H7 (cell line): ENCODE measurements around the gene RARA. TPM values are rescaled to one million over a fixed set of nuclear protein-coding genes. Genes with fewer than 3 reads are reported as not detected.

ENCODE experiments used
- DNase-seq: peaks from one replicate; pipeline ENCODE4 v3.0.0; 2012
- H3K27me3 ChIP-seq: 2 replicates; pipeline ENCODE4 v1.6.0; 2011; ENCODE audit warnings: mild to moderate bottlenecking, low read length; ENCODE audit not compliant: control insufficient read depth, insufficient read depth
- H3K36me3 ChIP-seq: replicated peaks from 2 replicates; pipeline ENCODE4 v1.5.1; 2011; ENCODE audit warnings: low read length; ENCODE audit not compliant: control insufficient read depth, insufficient read depth
- H3K4me3 ChIP-seq: 2 replicates; pipeline ENCODE4 v1.5.1; 2011; ENCODE audit warnings: low read depth, mild to moderate bottlenecking, control low read depth, low read length, moderate library complexity; ENCODE audit not compliant: insufficient read depth
- total RNA-seq: library from RNA; depleted of rRNA; stranded (reverse); fragments of >200 nt; shearing (Covaris generic); gene quantifications from 2 replicates; pipeline ENCODE4 v1.2.3, GENCODE V29; 2014

The RARA gene
- total RNA-seq, 1 experiment from 2014 or later = 22.1 TPM

- no peak for DNase-seq
- no peaks in the 10 kb centered on the region for H3K27me3 ChIP-seq
Observed at GRCh38 chr17:40326014-40326831, 17.2 kb downstream of the RARA start.

GRCh38 chr17:40326832-40327199 lies 17.8 kb downstream of the RARA start:
- Histone ChIP-seq H3K4me3 (no peak overlapping the region), H3K27me3 (no peaks in the 10 kb centered on the region), H3K36me3 (no peaks in the 10 kb centered on the region)
- no peak for DNase-seq

More at GRCh38 chr17:40326014-40326831, 17.2 kb downstream of the RARA start:
- Histone ChIP-seq H3K36me3 (no peaks in the 10 kb centered on the region), H3K4me3 (no peak overlapping the region)

- no peaks in the 10 kb centered on the region for H3K36me3 ChIP-seq
- no peak for DNase-seq
- H3K27me3 ChIP-seq = no peaks in the 10 kb centered on the region
- H3K4me3 ChIP-seq = no peak overlapping the region
Observed at GRCh38 chr17:40327244-40327729, 18.3 kb downstream of the RARA start.

GRCh38 chr17:40327735-40328385 lies 18.9 kb downstream of the RARA start:
- no peaks in the 10 kb centered on the region for H3K36me3 ChIP-seq
- H3K4me3 ChIP-seq = no peak overlapping the region
- DNase-seq = no peak
- H3K27me3 ChIP-seq = no peaks in the 10 kb centered on the region

- Histone ChIP-seq H3K36me3 (no peaks in the 10 kb centered on the region), H3K4me3 (no peak overlapping the region), H3K27me3 (no peaks in the 10 kb centered on the region)
- no peak for DNase-seq
Observed at GRCh38 chr17:40328386-40328766, 19.4 kb downstream of the RARA start.

GRCh38 chr17:40329839-40330794 lies 21.1 kb downstream of the RARA start:
- Histone ChIP-seq H3K36me3 (no peaks in the 10 kb centered on the region), H3K27me3 (no peaks in the 10 kb centered on the region), H3K4me3 (no peak overlapping the region)
- no peak for DNase-seq

GRCh38 chr17:40330850-40331470 lies 22.0 kb downstream of the RARA start:
- Histone ChIP-seq H3K4me3 (no peak overlapping the region), H3K36me3 (no peaks in the 10 kb centered on the region), H3K27me3 (no peaks in the 10 kb centered on the region)
- no peak for DNase-seq

- Histone ChIP-seq H3K4me3 (no peak overlapping the region), H3K27me3 (no peaks in the 10 kb centered on the region), H3K36me3 (no peaks in the 10 kb centered on the region)
- no peak for DNase-seq
Observed at GRCh38 chr17:40331743-40332641, 23.0 kb downstream of the RARA start.

GRCh38 chr17:40333781-40334448 lies 24.9 kb downstream of the RARA start:
- no peak for DNase-seq
- no peak overlapping the region for H3K4me3 ChIP-seq
- peaks cover 2% of the 10 kb centered on the region; the same call in 1 of the 2 replicates for H3K27me3 ChIP-seq
- no peaks in the 10 kb centered on the region for H3K36me3 ChIP-seq

GRCh38 chr17:40335620-40336019 lies 26.6 kb downstream of the RARA start:
- Histone ChIP-seq H3K4me3 (no peak overlapping the region), H3K27me3 (peaks cover 2% of the 10 kb centered on the region; the same call in 1 of the 2 replicates), H3K36me3 (no peaks in the 10 kb centered on the region)
- DNase-seq = no peak

GRCh38 chr17:40337351-40337750 lies 28.4 kb downstream of the RARA start:
- Histone ChIP-seq H3K4me3 (no peak overlapping the region), H3K36me3 (no peaks in the 10 kb centered on the region), H3K27me3 (peaks cover 6% of the 10 kb centered on the region; the same call in 1 of the 2 replicates)
- DNase-seq = no peak

- Histone ChIP-seq H3K27me3 (peaks cover 13% of the 10 kb centered on the region; the same call in 1 of the 2 replicates), H3K4me3 (no peak overlapping the region), H3K36me3 (no peaks in the 10 kb centered on the region)
- no peak for DNase-seq
Observed at GRCh38 chr17:40338058-40338457, 29.1 kb downstream of the RARA start.
